OCI-LY7 (cell line): ENCODE data around the gene ABCA3. TPM values are rescaled to one million over a fixed set of nuclear protein-coding genes. Genes with fewer than 3 reads are reported as not detected.
"Not testable (repeated sequence)": the region's sequence is repeated elsewhere in the genome, so short reads cannot be mapped to it uniquely, and the experiment has no call there.

ENCODE experiments used
- BruUV-seq: library from RNA; stranded (reverse); fragments of 400-500 nt; replicated peaks from 2 replicates; lab custom pipeline; 2021; lab: Mats Ljungman, UMichigan
- CTCF ChIA-PET: fragments of 300-600 bp; sonication (Branson Sonifier 250); formaldehyde crosslinking; loops from one replicate; lab custom pipeline; 2022; ENCODE audit warnings: antibody characterized with exemption; ENCODE audit not compliant: unreplicated experiment; lab: Charles Lee
- POLR2A ChIA-PET: fragments of 300-600 bp; sonication (Branson Sonifier 250); formaldehyde crosslinking; loops from one replicate; lab custom pipeline; 2022; ENCODE audit warnings: antibody characterized with exemption; lab: Charles Lee
- DNase-seq: peaks from one replicate; pipeline ENCODE4 v3.0.0-alpha.2; 2015; ENCODE audit warnings: low spot score
- H2AFZ ChIP-seq: fragments of 200-600 bp; sonication (generic), shearing (Covaris generic); 2 replicates; pipeline ENCODE4 v1.6.1; 2014; ENCODE audit warnings: mild to moderate bottlenecking, antibody characterized with exemption, low read length, moderate library complexity
- H3K27ac ChIP-seq: fragments of 200-600 bp; sonication (generic); 2 replicates; pipeline ENCODE4 v1.5.1; 2014; ENCODE audit warnings: mixed run types, low read depth, mild to moderate bottlenecking, moderate library complexity, low read length, inconsistent platforms; ENCODE audit not compliant: poor library complexity, severe bottlenecking
- H3K36me3 ChIP-seq: fragments of 200-600 bp; sonication (generic); 2 replicates; pipeline ENCODE4 v1.6.1; 2014; ENCODE audit warnings: mild to moderate bottlenecking, antibody characterized with exemption, low read length, moderate library complexity, mixed read lengths; ENCODE audit not compliant: insufficient read depth
- H3K4me1 ChIP-seq: fragments of 200-600 bp; sonication (generic); 2 replicates; pipeline ENCODE4 v1.5.1; 2014; ENCODE audit warnings: mild to moderate bottlenecking, low read length; ENCODE audit not compliant: insufficient read depth, poor library complexity, severe bottlenecking
- H3K4me2 ChIP-seq: fragments of 200-600 bp; sonication (generic); 2 replicates; pipeline ENCODE4 v1.6.1; 2014; ENCODE audit warnings: mild to moderate bottlenecking, low read length
- H3K4me3 ChIP-seq: fragments of 200-600 bp; sonication (generic); 2 replicates; pipeline ENCODE4 v1.5.1; 2014; ENCODE audit warnings: mild to moderate bottlenecking, low read depth, low read length; ENCODE audit not compliant: poor library complexity, severe bottlenecking
- H3K79me2 ChIP-seq: fragments of 200-600 bp; sonication (generic); 2 replicates; pipeline ENCODE4 v1.6.1; 2016; ENCODE audit warnings: low read depth, mild to moderate bottlenecking, low read length, moderate library complexity, mixed read lengths; ENCODE audit not compliant: insufficient read depth
- H3K9me2 ChIP-seq: fragments of 200-600 bp; sonication (generic); 2 replicates; pipeline ENCODE4 v1.6.1; 2016; ENCODE audit warnings: mild to moderate bottlenecking, low read length, mixed read lengths; ENCODE audit not compliant: insufficient read depth
- H3K9me3 ChIP-seq: fragments of 200-600 bp; sonication (generic); 2 replicates; pipeline ENCODE4 v1.6.1; 2014; ENCODE audit warnings: mild to moderate bottlenecking, mixed run types, low read length, mixed read lengths
- H4K20me1 ChIP-seq: fragments of 200-600 bp; sonication (generic); 2 replicates; pipeline ENCODE4 v1.6.1; 2014; ENCODE audit warnings: mild to moderate bottlenecking, antibody characterized with exemption, low read length, moderate library complexity, mixed read lengths; ENCODE audit not compliant: insufficient read depth
- EZH2phosphoT487 ChIP-seq: fragments of 200-600 bp; sonication (generic); IDR thresholded peaks from 2 replicates; pipeline ENCODE4 v1.6.1; 2018; ENCODE audit warnings: low read depth, borderline replicate concordance, mild to moderate bottlenecking, mixed run types, antibody characterized with exemption, low read length, moderate library complexity, mixed read lengths
- intact Hi-C: fragments of 100-400 bp; cut with micrococcal nuclease; formaldehyde crosslinking; loops from one replicate; pipeline ENCODE4 v1.10.0; 2022; ENCODE audit not compliant: unreplicated experiment
- total RNA-seq, 2 experiments: library from RNA; depleted of rRNA in 1 of 2; stranded (reverse); fragments of >200 nt in 1 of 2; shearing (Covaris generic) in 1 of 2; gene quantifications; 2 replicates each; pipeline ENCODE4 v1.2.3, GENCODE V29; 2014 to 2022
- TF ChIP-seq, protein P1 (sequence below): fragments of 200-600 bp; sonication (generic); conservative IDR thresholded peaks from 2 replicates; pipeline ENCODE4 v1.5.1; 2014; ENCODE audit warnings: mild to moderate bottlenecking, antibody characterized with exemption, low read length, moderate library complexity, mixed read lengths

Gene ABCA3
- total RNA-seq, 2 experiments from 2014 or later, result 0.23 TPM; not detected in 1

DNA sequence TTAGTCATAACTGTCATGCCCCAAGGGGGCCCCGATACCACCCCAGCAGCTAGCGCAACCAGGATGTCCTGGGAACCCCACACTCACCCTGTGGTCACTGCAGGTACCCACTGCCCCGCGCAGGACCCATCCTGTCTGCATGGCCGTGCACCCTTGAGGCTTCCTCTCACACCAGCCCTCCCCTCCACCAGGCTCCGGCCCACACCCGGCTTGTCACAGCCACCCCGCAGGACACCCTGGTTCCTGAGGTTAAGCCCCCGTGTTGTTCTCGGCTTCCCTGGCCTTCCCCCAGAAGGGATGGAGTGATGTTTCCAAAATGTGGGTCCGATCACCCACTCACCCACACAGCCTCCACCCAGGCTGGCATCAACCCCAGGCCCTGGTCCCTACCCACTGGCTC is 96.7 kb downstream of the ABCA3 start:
- no peak for DNase-seq
- Histone ChIP-seq H4K20me1 (no peaks in the 10 kb centered on the region), H3K4me3 (no peak overlapping the region), H3K27ac (no peak overlapping the region), H3K79me2 (no peaks in the 10 kb centered on the region; the same call in 1 of the 2 replicates), H3K9me2 (no peaks in the 10 kb centered on the region), H3K4me1 (no peaks in the 10 kb centered on the region), H3K4me2 (no peak overlapping the region), H3K36me3 (peaks cover 72% of the 10 kb centered on the region), H2AFZ (no peak overlapping the region), H3K9me3 (no peaks in the 10 kb centered on the region)
- CTCF ChIA-PET, result no interaction called here
- intact Hi-C loops, result no loop called here
- TF ChIP-seq, protein P1, sequence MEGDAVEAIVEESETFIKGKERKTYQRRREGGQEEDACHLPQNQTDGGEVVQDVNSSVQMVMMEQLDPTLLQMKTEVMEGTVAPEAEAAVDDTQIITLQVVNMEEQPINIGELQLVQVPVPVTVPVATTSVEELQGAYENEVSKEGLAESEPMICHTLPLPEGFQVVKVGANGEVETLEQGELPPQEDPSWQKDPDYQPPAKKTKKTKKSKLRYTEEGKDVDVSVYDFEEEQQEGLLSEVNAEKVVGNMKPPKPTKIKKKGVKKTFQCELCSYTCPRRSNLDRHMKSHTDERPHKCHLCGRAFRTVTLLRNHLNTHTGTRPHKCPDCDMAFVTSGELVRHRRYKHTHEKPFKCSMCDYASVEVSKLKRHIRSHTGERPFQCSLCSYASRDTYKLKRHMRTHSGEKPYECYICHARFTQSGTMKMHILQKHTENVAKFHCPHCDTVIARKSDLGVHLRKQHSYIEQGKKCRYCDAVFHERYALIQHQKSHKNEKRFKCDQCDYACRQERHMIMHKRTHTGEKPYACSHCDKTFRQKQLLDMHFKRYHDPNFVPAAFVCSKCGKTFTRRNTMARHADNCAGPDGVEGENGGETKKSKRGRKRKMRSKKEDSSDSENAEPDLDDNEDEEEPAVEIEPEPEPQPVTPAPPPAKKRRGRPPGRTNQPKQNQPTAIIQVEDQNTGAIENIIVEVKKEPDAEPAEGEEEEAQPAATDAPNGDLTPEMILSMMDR, result no peak
- no peak for TF ChIP-seq EZH2phosphoT487
- no TSS peak for BruUV-seq
- POLR2A ChIA-PET, result no interaction called here

DNA sequence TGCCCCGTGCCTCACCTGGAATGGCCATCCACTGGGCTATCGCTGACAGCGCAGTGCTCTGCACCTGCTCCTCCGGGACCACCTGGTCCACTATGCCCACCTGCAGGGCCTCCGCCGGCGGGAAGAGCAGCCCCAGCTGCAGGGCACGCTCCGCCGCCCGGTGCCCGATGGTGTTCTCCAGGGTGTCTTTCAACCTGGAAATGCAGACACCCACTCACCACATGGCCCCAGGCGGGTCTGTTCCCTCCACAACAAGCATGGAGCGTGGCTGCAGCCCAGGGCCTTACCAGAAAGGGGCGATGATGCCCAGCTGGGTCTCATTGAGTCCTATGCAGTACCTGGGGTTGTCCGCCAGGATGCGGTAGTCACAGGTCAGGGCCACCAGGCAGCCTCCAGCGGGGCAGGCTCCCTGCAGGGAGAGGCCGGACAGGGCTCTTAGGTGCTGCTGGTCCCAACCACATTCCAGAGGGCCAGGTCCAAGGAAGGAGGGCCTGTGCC is 97.4 kb downstream of the ABCA3 start:
- no peak overlapping the region for H2AFZ ChIP-seq
- ChIA-PET POLR2A (no interaction called here), CTCF (no interaction called here)
- no peaks in the 10 kb centered on the region for H3K4me1 ChIP-seq
- BruUV-seq, result no TSS peak
- DNase-seq, result no peak
- no peak overlapping the region for H3K4me3 ChIP-seq
- H3K4me2 ChIP-seq, result no peak overlapping the region
- no peak overlapping the region for H3K27ac ChIP-seq
- no peaks in the 10 kb centered on the region for H4K20me1 ChIP-seq
- TF ChIP-seq EZH2phosphoT487, result no peak
- no peaks in the 10 kb centered on the region for H3K79me2 ChIP-seq
- intact Hi-C loops, result no loop called here
- peaks cover 74% of the 10 kb centered on the region for H3K36me3 ChIP-seq
- H3K9me2 ChIP-seq, result no peaks in the 10 kb centered on the region
- H3K9me3 ChIP-seq, result no peaks in the 10 kb centered on the region

DNA sequence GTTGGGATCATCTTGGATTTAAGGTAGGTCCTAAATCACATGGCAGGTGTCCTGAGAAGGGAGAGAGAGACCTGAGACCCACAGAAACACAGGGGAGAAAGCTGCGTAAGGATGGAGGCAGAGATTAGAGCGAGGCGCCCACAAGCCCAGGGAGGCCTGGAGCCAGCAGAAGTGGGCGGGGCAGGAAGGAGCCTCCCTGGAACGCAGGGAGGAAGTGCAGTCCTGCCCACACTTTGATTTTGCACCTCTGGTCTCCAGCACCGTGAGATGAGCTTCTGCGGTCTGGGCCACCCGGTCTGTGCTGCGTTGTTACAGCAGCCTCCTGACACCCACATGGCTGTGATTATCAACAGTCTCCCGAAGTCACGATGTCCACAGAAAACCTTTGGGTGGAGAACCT is 97.9 kb downstream of the ABCA3 start:
- DNase-seq, result no peak
- H4K20me1 ChIP-seq, result no peaks in the 10 kb centered on the region
- ChIA-PET CTCF (no interaction called here), POLR2A (no interaction called here)
- H3K4me2 ChIP-seq, result no peak overlapping the region
- TF ChIP-seq, protein P1, result no peak
- no peak for TF ChIP-seq EZH2phosphoT487
- H3K36me3 ChIP-seq, result peaks cover 78% of the 10 kb centered on the region
- H3K9me3 ChIP-seq, result no peaks in the 10 kb centered on the region
- no peak overlapping the region for H3K4me3 ChIP-seq
- H3K79me2 ChIP-seq, result no peaks in the 10 kb centered on the region
- no peak overlapping the region for H3K27ac ChIP-seq
- H3K4me1 ChIP-seq, result no peaks in the 10 kb centered on the region
- no peak overlapping the region for H2AFZ ChIP-seq
- H3K9me2 ChIP-seq, result no peaks in the 10 kb centered on the region
- no TSS peak for BruUV-seq
- intact Hi-C loops, result no loop called here

DNA sequence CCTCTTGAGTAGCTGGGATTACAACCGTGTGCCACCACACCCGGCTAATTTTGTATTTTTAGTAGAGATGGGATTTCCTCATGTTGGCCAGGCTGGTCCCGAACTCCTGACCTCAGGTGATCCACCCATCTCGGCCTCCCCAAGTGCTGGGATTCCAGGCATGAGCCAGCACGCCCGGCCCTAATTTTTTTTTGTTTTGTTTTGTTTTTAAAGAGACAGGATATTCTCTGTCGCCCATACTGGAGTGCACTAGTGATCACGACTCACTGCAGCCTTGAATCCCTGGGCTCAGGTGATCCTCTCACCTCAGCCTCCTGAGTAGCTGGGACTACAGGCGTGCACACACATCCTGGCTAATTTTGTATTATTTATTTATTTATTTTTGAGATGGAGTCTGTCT is 100.2 kb downstream of the ABCA3 start:
- H3K36me3 ChIP-seq, result peaks cover 84% of the 10 kb centered on the region
- H3K79me2 ChIP-seq, H3K4me3 ChIP-seq, CTCF ChIA-PET, H3K4me1 ChIP-seq, BruUV-seq, H3K27ac ChIP-seq, H4K20me1 ChIP-seq, DNase-seq, intact Hi-C loops, H2AFZ ChIP-seq, H3K4me2 ChIP-seq, H3K9me3 ChIP-seq, H3K9me2 ChIP-seq: not testable (repeated sequence)
- POLR2A ChIA-PET, result interaction anchor here (1.3 kb wide), 1 partner anchor 11 kb away, joined by 3 read pairs; the partner anchor contains the start of gene ECI1
